GM12878 (cell line): ENCODE measurements around the gene NEGR1.

ENCODE experiments used
- CTCF ChIP-seq, 3 experiments: IDR thresholded peaks in 2 of 3; conservative IDR thresholded peaks in 1 of 3; 2 replicates each; pipeline ENCODE4 v1.5.1; 2011; ENCODE audit warnings: low read depth in 3 of 3, low read length in 3 of 3, mild to moderate bottlenecking in 3 of 3, control low read depth in 2 of 3, moderate library complexity in 2 of 3, inconsistent platforms in 1 of 3, mixed read lengths in 1 of 3; ENCODE audit not compliant: control insufficient read depth in 2 of 3, insufficient read depth in 1 of 3; ENCODE audit errors: extremely low read depth in 1 of 3
- HDAC6 ChIP-seq: fragments of 200-600 bp; sonication (generic); IDR thresholded peaks from one replicate; pipeline ENCODE4 v1.8.0; 2017; ENCODE audit warnings: antibody characterized with exemption; ENCODE audit not compliant: unreplicated experiment
- RAD21 ChIP-seq: IDR thresholded peaks from 2 replicates; pipeline ENCODE4 v1.6.1; 2011; ENCODE audit warnings: mild to moderate bottlenecking, low read depth, low read length, moderate library complexity; ENCODE audit not compliant: insufficient read depth

DNA sequence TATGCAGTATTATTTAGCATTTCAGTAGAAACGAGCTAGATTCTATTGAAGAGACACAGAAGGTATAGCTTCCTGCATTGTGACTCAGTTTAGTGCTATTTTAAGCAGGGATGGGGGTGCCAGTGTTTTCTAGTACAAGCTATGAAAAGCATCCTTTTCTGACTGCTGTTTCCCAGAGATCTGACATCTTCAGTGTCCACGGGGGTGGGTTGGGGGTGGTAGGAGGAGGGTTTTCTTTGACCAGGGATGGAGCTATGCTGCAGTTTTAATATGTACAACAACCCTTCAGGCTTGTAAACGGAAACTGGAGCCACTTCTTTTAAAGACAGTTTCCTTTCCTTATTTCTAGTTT lies 2.7 kb upstream of the NEGR1 start:
- no peak for TF ChIP-seq RAD21
- no peak for TF ChIP-seq CTCF (IDR thresholded peaks at IDR 0.05 in 2 of 3, conservative IDR thresholded peaks at IDR 0.05 in 1 of 3; ENCODE audit: control insufficient read depth in 2 of 3, extremely low read depth in 1 of 3, insufficient read depth in 1 of 3, low read depth in 3 of 3, low read length in 3 of 3)
- no peak for TF ChIP-seq HDAC6
